NCI-H2107 (cell line): ENCODE data around the gene RRM1.

ENCODE experiments used
- DNase-seq: peaks from one replicate; lab custom pipeline; 2025; lab: John Stamatoyannopoulos, UW

The RRM1 gene

DNA sequence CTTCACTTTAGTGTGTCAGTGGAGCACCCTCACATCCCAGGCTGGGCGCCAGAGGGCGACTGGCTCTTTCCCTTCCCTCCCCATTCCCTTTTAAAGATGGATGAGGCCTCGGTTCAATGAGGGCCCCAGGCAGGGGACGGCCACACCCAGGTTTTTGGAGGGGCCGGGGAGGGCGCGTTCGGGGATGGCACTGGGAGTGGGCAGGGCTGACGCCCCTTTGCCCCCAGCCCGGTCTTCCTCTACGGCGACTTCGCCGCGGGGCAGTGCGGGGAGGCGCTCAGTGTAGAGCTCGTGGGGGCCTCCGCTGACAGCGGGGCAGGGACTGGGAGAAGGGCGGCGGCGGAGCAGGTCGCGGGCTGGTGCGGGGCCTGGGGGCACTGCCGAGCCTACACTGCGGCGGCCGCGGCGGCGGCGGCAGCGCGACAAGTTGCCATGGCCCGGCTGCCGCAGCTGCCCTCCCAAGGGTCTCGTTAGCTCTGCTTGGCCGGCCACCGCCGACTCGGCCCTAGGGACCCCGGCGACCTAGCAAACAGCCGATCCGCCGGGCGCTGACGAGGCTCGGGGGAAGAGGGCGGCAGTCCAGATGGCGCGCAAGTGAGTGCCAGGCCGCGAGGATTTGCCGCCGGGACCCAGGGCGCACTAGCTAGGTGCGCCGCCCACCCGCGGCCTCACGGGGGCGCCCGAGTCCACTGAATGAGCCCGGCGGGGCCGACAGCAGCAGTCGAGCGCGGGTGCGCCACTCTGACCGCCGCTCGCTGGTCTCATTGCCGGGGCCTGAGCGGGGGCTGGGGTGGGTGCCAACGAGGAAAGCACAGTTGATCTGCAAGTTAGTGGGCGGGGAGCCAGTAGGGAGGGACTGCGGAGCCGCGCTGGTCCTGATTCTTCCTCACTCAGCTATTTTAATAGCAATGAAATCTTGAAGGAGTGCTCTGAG lies 92.7 kb downstream of the RRM1 start:
- DNase-seq, result peak; percentile 57
